ENCODE data around the gene CDK17.

DNA sequence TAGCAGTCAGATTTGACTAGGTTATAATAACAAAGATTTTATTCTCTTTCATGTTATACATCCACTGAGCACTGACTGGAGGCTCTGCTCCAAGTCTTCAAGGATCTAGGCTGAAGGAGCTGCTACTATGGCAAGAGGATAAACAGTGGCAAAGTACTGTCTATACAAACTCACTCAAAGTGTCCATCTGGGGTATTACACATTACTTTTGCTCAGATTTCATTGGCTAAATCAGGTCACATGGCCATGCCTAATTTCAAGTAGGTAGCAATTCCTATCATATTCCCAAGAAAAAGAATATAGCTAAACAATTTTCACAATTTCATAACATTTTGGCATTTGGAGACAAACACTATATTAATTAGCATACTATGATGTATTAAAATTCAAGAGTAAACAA lies 40.9 kb downstream of the CDK17 start:
- TF ChIP-seq, protein P1, sequence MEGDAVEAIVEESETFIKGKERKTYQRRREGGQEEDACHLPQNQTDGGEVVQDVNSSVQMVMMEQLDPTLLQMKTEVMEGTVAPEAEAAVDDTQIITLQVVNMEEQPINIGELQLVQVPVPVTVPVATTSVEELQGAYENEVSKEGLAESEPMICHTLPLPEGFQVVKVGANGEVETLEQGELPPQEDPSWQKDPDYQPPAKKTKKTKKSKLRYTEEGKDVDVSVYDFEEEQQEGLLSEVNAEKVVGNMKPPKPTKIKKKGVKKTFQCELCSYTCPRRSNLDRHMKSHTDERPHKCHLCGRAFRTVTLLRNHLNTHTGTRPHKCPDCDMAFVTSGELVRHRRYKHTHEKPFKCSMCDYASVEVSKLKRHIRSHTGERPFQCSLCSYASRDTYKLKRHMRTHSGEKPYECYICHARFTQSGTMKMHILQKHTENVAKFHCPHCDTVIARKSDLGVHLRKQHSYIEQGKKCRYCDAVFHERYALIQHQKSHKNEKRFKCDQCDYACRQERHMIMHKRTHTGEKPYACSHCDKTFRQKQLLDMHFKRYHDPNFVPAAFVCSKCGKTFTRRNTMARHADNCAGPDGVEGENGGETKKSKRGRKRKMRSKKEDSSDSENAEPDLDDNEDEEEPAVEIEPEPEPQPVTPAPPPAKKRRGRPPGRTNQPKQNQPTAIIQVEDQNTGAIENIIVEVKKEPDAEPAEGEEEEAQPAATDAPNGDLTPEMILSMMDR (IDR thresholded peaks at IDR 0.05): no peak
- TF ChIP-seq EZH2 (IDR thresholded peaks at IDR 0.05; ENCODE audit: borderline replicate concordance, insufficient read depth, low read depth, low read length, poor library complexity, severe bottlenecking): no peak

All from B cell (primary cell).